K562 (cell line): Measurements from ENCODE around the gene SLC9C2. TPM values are rescaled to one million over a fixed set of nuclear protein-coding genes. Genes with fewer than 3 reads are reported as not detected.

Experiments used
- DEAF1 ChIP-seq: fragments of 450-650 bp; formaldehyde crosslinking; IDR thresholded peaks from 2 replicates; pipeline ENCODE4 v1.4.0; 2020; ENCODE audit warnings: mild to moderate bottlenecking, moderate library complexity
- E2F8 ChIP-seq: fragments of 450-650 bp; IDR thresholded peaks from 2 replicates; pipeline ENCODE4 v1.7.1; 2018; ENCODE audit warnings: mild to moderate bottlenecking, low read depth; ENCODE audit not compliant: partially characterized antibody
- HOMEZ ChIP-seq: fragments of 250-450 bp; sonication (Bioruptor Pico); IDR thresholded peaks from 2 replicates; pipeline ENCODE4 v1.4.0; 2020; ENCODE audit warnings: mild to moderate bottlenecking, moderate library complexity
- LCOR ChIP-seq: sonication (generic); formaldehyde crosslinking; IDR thresholded peaks from 2 replicates; pipeline ENCODE4 v1.8.0; 2022; ENCODE audit warnings: mild to moderate bottlenecking, missing genetic modification reagents
- PREB ChIP-seq: sonication (generic); formaldehyde crosslinking; IDR thresholded peaks from 2 replicates; pipeline ENCODE4 v1.8.1; 2023; ENCODE audit warnings: mild to moderate bottlenecking, missing genetic modification reagents
- ZKSCAN1 ChIP-seq: fragments of 150-350 bp; IDR thresholded peaks from 2 replicates; pipeline ENCODE4 v1.6.1; 2016; ENCODE audit warnings: low read depth, low read length
- ZMIZ1 ChIP-seq, 2 experiments: fragments of 150-350 bp in 1 of 2; IDR thresholded peaks; 2 replicates each; pipeline ENCODE4 v1.6.1; 2012 to 2016; ENCODE audit warnings: low read depth in 2 of 2, low read length in 2 of 2, mild to moderate bottlenecking in 1 of 2, moderate library complexity in 1 of 2
- ZNF134 ChIP-seq: fragments of 250-450 bp; sonication (Bioruptor Pico); conservative IDR thresholded peaks from 2 replicates; pipeline ENCODE4 v1.4.0; 2020
- ZNF280B ChIP-seq: fragments of 250-450 bp; sonication (Bioruptor Pico); IDR thresholded peaks from 2 replicates; pipeline ENCODE4 v1.5.1; 2021; ENCODE audit warnings: mild to moderate bottlenecking
- ZNF316 ChIP-seq: fragments of 450-650 bp; IDR thresholded peaks from 2 replicates; pipeline ENCODE4 v1.6.1; 2016
- polyA plus RNA-seq, 8 experiments: library from polyadenylated mRNA; depleted of rRNA in 4 of 8; stranded (reverse) in 5 of 8; unstranded in 3 of 8; fragments of >200 nt; fragmentation: Nextera tagmentation in 2 of 8; fragmentation: Illumina TruSeq in 1 of 8; extraction: Ambion mirVana in 2 of 8; extraction: Trizol in 1 of 8; gene quantifications; 2 replicates each; pipeline versions ENCODE4 v1.2.1 to v1.2.3, GENCODE V29; 2011 to 2014; ENCODE audit warnings: inconsistent platforms in 1 of 8, missing spikeins in 1 of 8
- total RNA-seq, 7 experiments: library from RNA; depleted of rRNA in 6 of 7; stranded (reverse); fragments of >200 nt in 6 of 7; fragmentation: Illumina TruSeq in 2 of 7; extraction: Trizol in 2 of 7; gene quantifications; 2 replicates each; pipeline versions ENCODE4 v1.2.1 to v1.2.3, GENCODE V29; 2011 to 2021; ENCODE audit warnings: low replicate concordance in 1 of 7

SLC9C2 gene
- total and polyA plus RNA-seq, 9 of the 15 experiments (the other 6 are each of a cell fraction or from before 2014, with no cell fraction given), result 0.11 to 0.22 (median 0.15) TPM; not detected in 5

- TF ChIP-seq ZMIZ1 (IDR thresholded peaks at IDR 0.05; ENCODE audit: low read depth in 2 of 2, low read length in 2 of 2) (no peak), DEAF1 (CRISPR knock-in tag) (0 out of 2 replicates have a peak, but pooled peaks have one; percentile 20), PREB (CRISPR knock-in tag) (0 out of 2 replicates have a peak, but pooled peaks have one; percentile 27), E2F8 (peak; percentile 18), ZNF280B (no peak), ZKSCAN1 (peak; percentile 98), LCOR (CRISPR knock-in tag) (0 out of 2 replicates have a peak, but pooled peaks have one; percentile 36), ZNF134 (CRISPR knock-in tag) (0 out of 2 replicates have a peak, but pooled peaks have one; percentile 5), HOMEZ (no peak), ZNF316 (peak; percentile 55)
Observed at GRCh38 chr1:173476197-173476664, 126.6 kb downstream of the SLC9C2 start (continued).
